ENCODE measurements around the gene CALM3. TPM values are rescaled to one million over a fixed set of nuclear protein-coding genes. Genes with fewer than 3 reads are reported as not detected.
A peak's percentile ranks its signal among the peaks of the same experiment; 100 is the strongest.

CALM3 gene
- polyA plus RNA-seq, 4 donors: 189 to 429 (median 298) TPM

DNA sequence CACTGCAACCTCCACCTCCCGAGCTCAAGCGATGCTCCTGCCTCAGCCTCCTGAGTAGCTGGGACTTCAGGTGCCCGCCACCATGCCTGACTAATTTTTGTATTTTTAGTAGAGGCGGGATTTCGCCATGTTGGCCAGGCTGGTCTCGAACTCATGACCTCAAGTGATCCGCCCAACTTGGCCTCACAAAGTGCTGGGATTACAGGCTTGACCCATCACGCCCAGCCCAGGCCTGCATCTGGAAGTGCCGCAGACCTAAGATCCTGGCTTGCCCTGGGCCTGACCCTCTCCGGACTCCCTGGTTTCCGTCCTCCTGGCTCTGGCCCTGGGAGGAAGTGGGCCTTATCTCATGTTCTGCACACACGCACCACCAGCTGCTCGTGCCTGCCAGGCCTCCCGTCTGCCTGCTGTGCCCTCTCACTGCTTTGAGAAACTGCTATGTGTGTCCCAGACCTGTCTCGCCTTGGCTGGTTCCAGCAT, 28.5 kb downstream of the CALM3 start:
- H3K27ac ChIP-seq (ENCODE audit: low read depth in 1 of 3, low read length in 2 of 3): no peak overlapping the region
- no peak overlapping the region for H3K4me3 ChIP-seq (ENCODE audit: low read depth in 1 of 3, low read length in 3 of 3)
- H3K9me3 ChIP-seq (ENCODE audit: control insufficient read depth in 2 of 2, insufficient read depth in 1 of 2, low read depth in 1 of 2, low read length in 1 of 2): no peaks in the 10 kb centered on the region
- no peak for FAIRE-seq
- H3K4me1 ChIP-seq (ENCODE audit: control insufficient read depth in 3 of 3, insufficient read depth in 2 of 3, low read depth in 1 of 3, low read length in 2 of 3): peaks cover 0 to 24% (median 5%) of the 10 kb centered on the region in 3 donors
- H3K36me3 ChIP-seq (ENCODE audit: control insufficient read depth in 3 of 3, insufficient read depth in 2 of 3, low read depth in 1 of 3, low read length in 3 of 3): no peaks in the 10 kb centered on the region
- H3K27me3 ChIP-seq (ENCODE audit: control insufficient read depth in 3 of 3, insufficient read depth in 3 of 3, low read length in 3 of 3): peaks cover 0 to 29% (median 0%) of the 10 kb centered on the region in 3 donors
- DNase-seq: no peak
- WGBS, 3 donors: 70 to 77% (median 74%) methylated on average over 15 of the region's 15 CpGs

DNA sequence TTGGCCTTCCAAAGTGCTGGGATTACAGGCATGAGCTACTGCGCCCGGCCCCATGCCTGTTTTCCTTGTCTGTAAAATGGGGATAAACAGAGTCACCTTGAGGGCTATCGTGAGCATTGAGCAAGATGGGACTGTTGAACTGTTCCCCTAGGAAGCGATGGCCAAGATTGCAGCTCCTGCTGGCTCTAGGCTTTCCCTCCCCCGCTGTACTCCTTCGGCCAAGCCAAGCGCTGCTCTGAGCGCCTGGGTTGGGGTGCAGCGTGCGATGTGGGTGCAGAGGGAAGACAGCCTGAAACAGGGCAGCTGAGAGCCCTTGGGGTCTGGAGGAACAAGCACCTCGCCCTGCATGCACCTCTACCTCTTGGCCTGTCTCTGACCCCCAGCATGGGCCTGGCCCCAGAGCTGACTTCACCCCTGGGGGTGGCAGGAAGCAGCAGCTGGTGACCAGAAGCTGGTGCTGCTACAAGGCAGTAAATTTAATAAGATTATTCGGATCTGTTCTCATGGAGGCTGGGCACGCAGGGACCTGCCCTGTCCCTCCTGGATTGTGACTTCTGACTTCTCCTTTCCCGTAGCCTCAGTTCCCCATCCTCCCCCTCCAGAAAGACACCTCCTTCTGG, 29.6 kb downstream of the CALM3 start:
- no peak overlapping the region for H3K27ac ChIP-seq (ENCODE audit: low read depth in 1 of 3, low read length in 2 of 3)

DNA sequence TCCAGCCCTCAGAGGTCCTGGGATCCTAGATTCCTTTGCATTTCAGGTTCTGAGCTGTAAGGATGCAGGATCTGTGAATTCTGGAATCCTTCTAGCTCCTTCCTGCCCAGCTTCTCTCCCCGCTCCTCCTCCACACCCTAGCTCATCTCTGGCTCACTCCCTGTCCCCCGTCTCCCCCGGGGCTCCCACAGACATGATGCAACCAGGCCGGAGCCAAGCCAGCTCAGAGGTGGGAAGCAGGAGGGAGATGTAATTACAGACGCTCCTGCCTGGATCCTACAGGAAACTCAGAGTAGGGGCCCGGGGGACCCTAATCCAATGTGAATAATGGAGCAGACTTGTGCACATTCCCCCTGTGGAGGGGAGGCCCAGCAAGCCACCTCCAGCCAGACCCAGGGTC, 30.4 kb downstream of the CALM3 start:
- 57 to 71% (median 65%) methylated on average over 6 of the region's 6 CpGs for WGBS, 3 donors
- FAIRE-seq (no peak), DNase-seq (no peak)
- peaks cover 0 to 20% (median 5%) of the 10 kb centered on the region in 3 donors for H3K4me1 ChIP-seq (ENCODE audit: control insufficient read depth in 3 of 3, insufficient read depth in 2 of 3, low read depth in 1 of 3, low read length in 2 of 3)
- no peak overlapping the region for H3K27ac ChIP-seq (ENCODE audit: low read depth in 1 of 3, low read length in 2 of 3)
- no peaks in the 10 kb centered on the region for H3K36me3 ChIP-seq (ENCODE audit: control insufficient read depth in 3 of 3, insufficient read depth in 2 of 3, low read depth in 1 of 3, low read length in 3 of 3)
- peaks cover 0 to 37% (median 3%) of the 10 kb centered on the region in 3 donors for H3K27me3 ChIP-seq (ENCODE audit: control insufficient read depth in 3 of 3, insufficient read depth in 3 of 3, low read length in 3 of 3)
- no peaks in the 10 kb centered on the region for H3K9me3 ChIP-seq (ENCODE audit: control insufficient read depth in 2 of 2, insufficient read depth in 1 of 2, low read depth in 1 of 2, low read length in 1 of 2)
- no peak overlapping the region for H3K4me3 ChIP-seq (ENCODE audit: low read depth in 1 of 3, low read length in 3 of 3)

More for the DNA sequence above, 29.6 kb downstream of the CALM3 start:
- WGBS, 3 donors: 86 to 91% (median 91%) methylated on average over 14 of the region's 14 CpGs
- Histone ChIP-seq H3K4me1 (ENCODE audit: control insufficient read depth in 3 of 3, insufficient read depth in 2 of 3, low read depth in 1 of 3, low read length in 2 of 3) (peaks cover 0 to 21% (median 5%) of the 10 kb centered on the region in 3 donors), H3K4me3 (ENCODE audit: low read depth in 1 of 3, low read length in 3 of 3) (no peak overlapping the region), H3K9me3 (ENCODE audit: control insufficient read depth in 2 of 2, insufficient read depth in 1 of 2, low read depth in 1 of 2, low read length in 1 of 2) (no peaks in the 10 kb centered on the region), H3K36me3 (ENCODE audit: control insufficient read depth in 3 of 3, insufficient read depth in 2 of 3, low read depth in 1 of 3, low read length in 3 of 3) (no peaks in the 10 kb centered on the region), H3K27me3 (ENCODE audit: control insufficient read depth in 3 of 3, insufficient read depth in 3 of 3, low read length in 3 of 3) (peaks cover 0 to 30% (median 0%) of the 10 kb centered on the region in 3 donors)
- DNase-seq (no peak), FAIRE-seq (no peak)

DNA sequence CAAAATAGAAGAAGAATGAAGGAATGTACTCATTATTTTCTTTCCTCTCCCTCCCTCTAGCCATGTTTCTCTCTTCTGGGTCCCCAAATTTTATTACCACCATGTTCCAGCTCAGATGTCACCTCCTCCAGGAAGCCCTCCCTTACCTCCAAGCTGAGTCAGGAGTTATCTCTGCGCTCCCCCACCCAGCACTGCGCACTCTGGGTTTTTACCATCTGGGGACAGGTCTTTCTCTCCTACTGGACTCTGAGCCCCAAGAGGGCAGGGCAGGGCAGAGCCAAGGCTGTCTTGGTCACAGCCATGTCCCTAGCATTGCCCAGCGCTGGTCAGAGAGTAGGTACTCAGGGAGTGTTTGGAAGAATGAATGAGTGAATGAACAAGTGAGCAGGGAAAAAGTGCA, 32.0 kb downstream of the CALM3 start:
- DNase-seq: peak in 1 of 2 donors; percentile 48
- H3K4me1 ChIP-seq (ENCODE audit: control insufficient read depth in 3 of 3, insufficient read depth in 2 of 3, low read depth in 1 of 3, low read length in 2 of 3): peaks cover 0 to 20% (median 5%) of the 10 kb centered on the region in 3 donors
- H3K27me3 ChIP-seq (ENCODE audit: control insufficient read depth in 3 of 3, insufficient read depth in 3 of 3, low read length in 3 of 3): peaks cover 0 to 52% (median 3%) of the 10 kb centered on the region in 3 donors
- 38 to 79% (median 47%) methylated on average over 3 of the region's 3 CpGs for WGBS, 3 donors
- H3K27ac ChIP-seq (ENCODE audit: low read depth in 1 of 3, low read length in 2 of 3): no peak overlapping the region
- FAIRE-seq: no peak
- H3K36me3 ChIP-seq (ENCODE audit: control insufficient read depth in 3 of 3, insufficient read depth in 2 of 3, low read depth in 1 of 3, low read length in 3 of 3): no peaks in the 10 kb centered on the region
- H3K4me3 ChIP-seq (ENCODE audit: low read depth in 1 of 3, low read length in 3 of 3): no peak overlapping the region
- no peaks in the 10 kb centered on the region for H3K9me3 ChIP-seq (ENCODE audit: control insufficient read depth in 2 of 2, insufficient read depth in 1 of 2, low read depth in 1 of 2, low read length in 1 of 2)

DNA sequence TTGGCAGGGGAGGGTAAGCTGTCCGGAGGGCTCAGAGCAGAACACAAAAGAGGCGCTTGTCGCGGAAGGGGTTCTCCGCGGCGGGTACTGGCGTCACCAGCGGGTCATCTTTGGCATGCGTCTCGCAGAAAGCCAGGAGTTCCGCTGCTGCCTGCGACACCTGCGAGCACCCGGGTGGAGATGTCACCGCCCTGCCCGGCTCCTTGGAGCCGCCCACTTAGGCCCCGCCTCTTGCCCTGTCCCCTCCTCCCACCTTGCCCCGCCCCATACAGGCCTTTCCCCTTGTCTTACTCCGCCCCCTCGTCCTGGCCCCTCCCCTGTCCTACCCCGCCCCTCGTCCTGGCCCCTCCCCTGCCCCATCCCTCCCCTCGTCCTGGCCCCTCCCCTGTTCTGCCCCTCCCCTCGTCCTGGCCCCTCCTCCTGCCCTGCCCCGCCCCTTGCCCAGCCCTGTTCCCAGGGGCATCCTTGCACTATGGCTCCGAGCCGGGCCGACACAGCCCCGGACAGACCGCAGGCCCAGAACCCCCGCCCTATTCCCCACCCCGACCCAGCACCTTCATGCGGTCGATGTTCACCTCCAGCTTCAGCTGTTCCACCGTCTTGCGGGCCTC, 33.0 kb downstream of the CALM3 start:
- H3K36me3 ChIP-seq (ENCODE audit: control insufficient read depth in 3 of 3, insufficient read depth in 2 of 3, low read depth in 1 of 3, low read length in 3 of 3): no peaks in the 10 kb centered on the region
- DNase-seq (peak; percentile 92 to 94), FAIRE-seq (no peak)
- H3K4me1 ChIP-seq (ENCODE audit: control insufficient read depth in 3 of 3, insufficient read depth in 2 of 3, low read depth in 1 of 3, low read length in 2 of 3): peaks cover 0 to 20% (median 5%) of the 10 kb centered on the region in 3 donors
- H3K27ac ChIP-seq (ENCODE audit: low read depth in 1 of 3, low read length in 2 of 3): no peak overlapping the region
- peaks cover 0 to 61% (median 3%) of the 10 kb centered on the region in 3 donors for H3K27me3 ChIP-seq (ENCODE audit: control insufficient read depth in 3 of 3, insufficient read depth in 3 of 3, low read length in 3 of 3)
- peak overlapping the region in 2 of 3 donors; percentile 24 for H3K4me3 ChIP-seq (ENCODE audit: low read depth in 1 of 3, low read length in 3 of 3)
- H3K9me3 ChIP-seq (ENCODE audit: control insufficient read depth in 2 of 2, insufficient read depth in 1 of 2, low read depth in 1 of 2, low read length in 1 of 2): no peaks in the 10 kb centered on the region
- WGBS, 3 donors: 2 to 6% (median 2%) methylated on average over 35 to 38 of the region's 38 CpGs

DNA sequence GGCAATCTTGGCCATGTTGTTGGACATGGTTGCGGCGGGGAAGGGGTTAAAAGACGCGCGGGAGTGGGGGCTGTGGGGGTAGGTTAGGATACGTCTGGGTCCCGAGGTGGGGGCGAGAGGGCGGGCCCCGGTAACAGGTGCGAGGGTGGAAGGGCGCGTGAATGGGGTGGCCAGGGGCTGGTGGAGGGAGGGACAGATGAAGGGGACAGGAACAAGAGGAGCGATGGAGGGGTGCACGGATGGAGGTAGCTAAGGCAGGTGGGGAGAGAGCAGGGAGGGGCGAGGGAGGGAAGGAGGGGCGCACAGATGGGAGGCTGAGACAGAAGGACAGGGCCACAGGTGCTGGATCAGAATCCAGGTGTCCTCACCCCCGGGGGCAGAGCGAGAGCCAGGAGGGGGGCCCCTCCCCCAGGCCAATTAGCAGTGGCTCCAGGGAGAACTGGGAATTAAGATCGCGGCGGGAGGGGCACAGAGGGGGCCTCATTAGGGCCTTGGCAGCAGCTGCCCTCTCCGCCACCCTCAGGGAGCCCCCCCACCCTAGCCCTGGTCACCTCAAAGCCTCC, 33.6 kb downstream of the CALM3 start:
- Histone ChIP-seq H3K4me1 (ENCODE audit: control insufficient read depth in 3 of 3, insufficient read depth in 2 of 3, low read depth in 1 of 3, low read length in 2 of 3) (peaks cover 0 to 23% (median 5%) of the 10 kb centered on the region in 3 donors), H3K4me3 (ENCODE audit: low read depth in 1 of 3, low read length in 3 of 3) (no peak overlapping the region), H3K9me3 (ENCODE audit: control insufficient read depth in 2 of 2, insufficient read depth in 1 of 2, low read depth in 1 of 2, low read length in 1 of 2) (no peaks in the 10 kb centered on the region), H3K36me3 (ENCODE audit: control insufficient read depth in 3 of 3, insufficient read depth in 2 of 3, low read depth in 1 of 3, low read length in 3 of 3) (no peaks in the 10 kb centered on the region), H3K27me3 (ENCODE audit: control insufficient read depth in 3 of 3, insufficient read depth in 3 of 3, low read length in 3 of 3) (peaks cover 0 to 67% (median 4%) of the 10 kb centered on the region in 3 donors), H3K27ac (ENCODE audit: low read depth in 1 of 3, low read length in 2 of 3) (no peak overlapping the region)
- no peak for FAIRE-seq
- 2 to 10% (median 9%) methylated on average over 20 to 23 of the region's 23 CpGs for whole genome bisulfite sequencing, 3 donors
- DNase-seq: no peak

DNA sequence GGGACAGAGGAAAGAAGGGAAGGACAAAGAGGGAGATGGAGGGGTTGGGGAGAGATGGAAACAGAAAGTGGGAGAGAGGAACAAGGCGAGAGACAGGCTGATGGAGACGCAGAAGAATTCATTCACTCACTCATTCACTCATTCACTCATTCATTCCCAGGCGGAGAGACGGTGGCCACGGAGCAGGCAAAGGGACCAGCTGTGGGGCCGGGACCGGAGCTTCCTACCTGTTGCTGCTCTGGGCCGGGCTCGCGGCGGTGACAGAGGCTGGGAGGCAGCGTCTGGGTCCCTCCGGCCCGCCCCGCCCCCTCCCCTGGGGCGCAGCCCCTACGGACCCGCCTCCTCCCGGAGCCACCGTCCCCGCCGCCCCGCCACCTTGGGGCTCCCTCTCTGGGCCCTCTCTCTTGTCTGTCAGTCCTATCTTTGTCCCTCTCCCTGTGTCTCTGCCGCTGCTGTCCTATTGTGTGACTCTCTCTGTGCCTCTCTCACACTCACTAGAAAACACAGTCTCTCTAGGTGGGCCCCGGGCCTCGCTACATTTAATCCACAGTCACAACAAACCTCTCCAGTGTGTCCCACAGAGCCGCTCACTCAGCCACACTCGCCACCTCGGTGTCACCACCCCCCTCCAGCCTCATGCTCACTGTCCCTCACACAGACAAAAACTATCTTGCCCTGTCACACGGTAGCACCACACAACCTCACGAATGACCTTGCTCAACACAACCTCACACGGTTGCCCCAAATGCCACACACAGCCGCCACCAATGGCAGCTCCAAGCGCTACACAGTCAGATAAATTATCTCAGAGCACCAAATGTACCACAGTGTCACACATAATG, 35.0 kb downstream of the CALM3 start, which contains the start of gene GNG8:
Gene GNG8, minus strand, starts transcription at position 283 of the 842 bp plus-strand sequence. CDS start 1,520 bp downstream, outside the sequence.
- no peak within 1 kb of the TSS for H3K4me3 ChIP-seq (ENCODE audit: low read depth in 1 of 3, low read length in 3 of 3)
- DNase-seq (no peak), FAIRE-seq (no peak)
- peaks cover 0 to 76% (median 6%) of the 10 kb centered on the region in 3 donors for H3K27me3 ChIP-seq (ENCODE audit: control insufficient read depth in 3 of 3, insufficient read depth in 3 of 3, low read length in 3 of 3)
- H3K27ac ChIP-seq (ENCODE audit: low read depth in 1 of 3, low read length in 2 of 3): no peak within 1 kb of the TSS
- WGBS, 3 donors: 10 to 29% (median 22%) methylated on average over 19 to 34 of the region's 34 CpGs
- H3K9me3 ChIP-seq (ENCODE audit: control insufficient read depth in 2 of 2, insufficient read depth in 1 of 2, low read depth in 1 of 2, low read length in 1 of 2): no peaks in the 10 kb centered on the region
- peaks cover 0 to 24% (median 5%) of the 10 kb centered on the region in 3 donors for H3K4me1 ChIP-seq (ENCODE audit: control insufficient read depth in 3 of 3, insufficient read depth in 2 of 3, low read depth in 1 of 3, low read length in 2 of 3)
- H3K36me3 ChIP-seq (ENCODE audit: control insufficient read depth in 3 of 3, insufficient read depth in 2 of 3, low read depth in 1 of 3, low read length in 3 of 3): no peaks in the 10 kb centered on the region

DNA sequence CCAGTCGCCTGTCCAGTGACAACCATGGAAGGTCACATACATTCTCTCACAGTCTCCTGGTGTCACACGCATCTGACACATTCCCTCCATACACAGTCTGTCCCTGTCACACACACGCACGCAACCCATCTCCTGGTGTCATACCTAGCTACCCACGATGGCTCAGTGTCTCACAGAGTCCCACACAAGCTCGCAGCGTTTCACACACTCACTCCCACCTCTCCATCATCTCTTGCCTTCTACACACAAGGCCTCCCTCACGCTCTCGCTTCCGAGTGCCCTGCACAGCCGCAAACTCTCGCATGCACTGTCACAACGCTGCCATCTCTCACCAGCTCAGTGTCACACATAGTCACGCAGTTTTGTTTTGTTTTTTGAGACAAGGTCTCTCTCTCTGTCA, 36.1 kb downstream of the CALM3 start:
- Histone ChIP-seq H3K27me3 (ENCODE audit: control insufficient read depth in 3 of 3, insufficient read depth in 3 of 3, low read length in 3 of 3) (peaks cover 0 to 76% (median 6%) of the 10 kb centered on the region in 3 donors), H3K9me3 (ENCODE audit: control insufficient read depth in 2 of 2, insufficient read depth in 1 of 2, low read depth in 1 of 2, low read length in 1 of 2) (no peaks in the 10 kb centered on the region), H3K36me3 (ENCODE audit: control insufficient read depth in 3 of 3, insufficient read depth in 2 of 3, low read depth in 1 of 3, low read length in 3 of 3) (no peaks in the 10 kb centered on the region), H3K27ac (ENCODE audit: low read depth in 1 of 3, low read length in 2 of 3) (no peak overlapping the region), H3K4me3 (ENCODE audit: low read depth in 1 of 3, low read length in 3 of 3) (no peak overlapping the region), H3K4me1 (ENCODE audit: control insufficient read depth in 3 of 3, insufficient read depth in 2 of 3, low read depth in 1 of 3, low read length in 2 of 3) (peaks cover 0 to 22% (median 5%) of the 10 kb centered on the region in 3 donors)
- DNase-seq (no peak), FAIRE-seq (no peak)
- WGBS, 3 donors: 64 to 79% (median 67%) methylated on average over 14 of the region's 14 CpGs
